Measurements from ENCODE around the gene RAVER1.

RAVER1 gene

GRCh38 chr19:10318807-10319682 lies 14.3 kb downstream of the RAVER1 start:
- no peak for DNase-seq (ENCODE audit: low spot score)

GRCh38 chr19:10317857-10318462 lies 15.4 kb downstream of the RAVER1 start:
- DNase-seq (ENCODE audit: low spot score) = no peak

DNA sequence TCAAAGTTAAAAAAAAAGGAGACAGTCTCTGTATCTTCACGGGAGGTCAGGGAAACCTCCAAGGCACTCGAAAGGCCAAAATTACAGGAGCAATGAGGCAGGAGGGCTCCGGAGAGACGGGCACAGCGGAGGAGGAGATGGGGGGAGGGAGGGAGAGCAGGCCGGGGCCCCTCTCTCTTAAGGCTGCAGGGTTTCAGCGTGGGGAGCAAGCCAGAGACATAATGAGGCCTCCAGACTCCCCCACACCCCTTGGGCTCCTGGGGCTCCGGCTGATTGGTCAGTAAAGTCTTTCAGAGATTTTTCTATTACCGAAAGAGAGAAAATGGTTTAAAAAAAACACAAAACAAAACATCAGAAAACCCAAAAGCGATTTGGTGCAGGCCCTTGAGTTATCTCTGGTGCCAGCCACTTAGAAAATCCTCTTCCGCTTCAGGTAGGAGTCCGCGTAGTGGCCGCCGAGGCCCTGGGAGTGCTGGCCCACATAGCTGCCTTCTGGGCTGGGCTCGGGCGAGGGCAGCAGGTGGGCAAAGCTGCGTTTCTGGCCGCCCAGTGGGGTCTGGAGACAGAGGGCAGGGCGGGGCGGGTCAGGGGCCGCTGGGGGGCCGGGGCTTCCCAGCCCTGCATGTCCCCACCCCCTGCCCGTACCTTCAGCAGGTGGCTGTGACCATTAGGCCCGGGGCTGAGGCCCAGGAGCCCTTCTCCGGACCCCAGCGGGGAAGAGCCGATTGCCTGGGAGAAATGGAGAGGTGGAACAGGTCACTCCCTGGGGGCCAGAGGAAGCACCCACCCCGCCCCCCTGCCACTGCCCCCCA lies 16.1 kb downstream of the RAVER1 start:
- DNase-seq (ENCODE audit: low spot score) = peak; percentile 18

GRCh38 chr19:10316229-10317044 lies 16.9 kb downstream of the RAVER1 start:
- DNase-seq (ENCODE audit: low spot score) = peak; percentile 27

DNA sequence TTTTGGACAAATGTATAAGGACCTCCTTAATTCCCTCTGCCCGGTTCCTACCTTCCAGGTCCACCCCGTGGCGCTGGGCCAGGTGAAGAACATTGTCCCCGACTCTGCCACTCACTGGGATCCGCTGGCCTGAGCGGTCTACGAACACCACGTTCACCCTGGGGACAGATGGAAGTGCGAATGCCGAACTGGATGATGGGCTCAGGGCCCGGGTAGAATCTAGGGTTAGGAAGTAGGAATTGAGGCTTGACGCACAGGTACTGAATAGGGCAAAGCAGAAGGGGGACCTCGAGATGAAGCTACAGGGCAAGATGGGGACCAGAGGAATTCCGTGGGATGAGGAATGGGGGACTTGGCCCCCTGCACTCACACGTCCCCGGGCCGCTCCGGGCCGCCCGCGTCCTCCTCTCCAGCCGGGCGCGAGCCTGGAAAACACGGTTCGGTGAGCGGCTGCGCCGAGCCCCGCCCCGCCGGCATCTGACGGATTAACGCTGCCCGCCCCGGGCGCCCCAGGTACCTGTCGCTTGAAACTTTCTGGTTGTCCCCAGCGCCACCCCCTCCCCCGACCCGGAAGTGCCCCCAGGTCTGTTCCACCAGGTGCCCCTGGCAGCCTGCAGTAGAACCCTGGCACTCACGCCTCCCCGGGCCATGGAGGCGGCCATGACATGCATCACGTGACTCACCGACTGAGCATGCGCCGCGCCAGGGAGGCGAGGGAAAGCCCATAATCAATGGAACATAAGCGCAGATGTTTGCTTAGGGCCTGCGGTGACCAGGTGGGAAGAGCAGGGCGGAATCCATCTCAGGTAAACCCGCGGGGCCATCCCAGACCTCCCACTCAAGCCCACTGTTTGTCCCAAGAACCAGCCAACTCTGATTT lies 17.8 kb downstream of the RAVER1 start, which contains the start of gene FDX2:
Gene FDX2, minus strand, starts transcription at position 681 of the 880 bp plus-strand sequence. Its CDS starts 19 bp downstream, at position 662.
- DNase-seq (ENCODE audit: low spot score) = peak; percentile 86

GRCh38 chr19:10309423-10309822 lies 23.9 kb downstream of the RAVER1 start, which contains the start of gene ZGLP1:
Gene ZGLP1 (minus strand): TSS chr19:10309815.
- no peak for DNase-seq (ENCODE audit: low spot score)

GRCh38 chr19:10306327-10306726 lies 27.0 kb downstream of the RAVER1 start:
- no peak for DNase-seq (ENCODE audit: low spot score)

GRCh38 chr19:10305139-10305806 lies 28.1 kb downstream of the RAVER1 start:
- DNase-seq (ENCODE audit: low spot score) = no peak

- DNase-seq (ENCODE audit: low spot score) = no peak
These were observed 33.5 kb downstream of the RAVER1 start for GRCh38 chr19:10299545-10300458.

DNA sequence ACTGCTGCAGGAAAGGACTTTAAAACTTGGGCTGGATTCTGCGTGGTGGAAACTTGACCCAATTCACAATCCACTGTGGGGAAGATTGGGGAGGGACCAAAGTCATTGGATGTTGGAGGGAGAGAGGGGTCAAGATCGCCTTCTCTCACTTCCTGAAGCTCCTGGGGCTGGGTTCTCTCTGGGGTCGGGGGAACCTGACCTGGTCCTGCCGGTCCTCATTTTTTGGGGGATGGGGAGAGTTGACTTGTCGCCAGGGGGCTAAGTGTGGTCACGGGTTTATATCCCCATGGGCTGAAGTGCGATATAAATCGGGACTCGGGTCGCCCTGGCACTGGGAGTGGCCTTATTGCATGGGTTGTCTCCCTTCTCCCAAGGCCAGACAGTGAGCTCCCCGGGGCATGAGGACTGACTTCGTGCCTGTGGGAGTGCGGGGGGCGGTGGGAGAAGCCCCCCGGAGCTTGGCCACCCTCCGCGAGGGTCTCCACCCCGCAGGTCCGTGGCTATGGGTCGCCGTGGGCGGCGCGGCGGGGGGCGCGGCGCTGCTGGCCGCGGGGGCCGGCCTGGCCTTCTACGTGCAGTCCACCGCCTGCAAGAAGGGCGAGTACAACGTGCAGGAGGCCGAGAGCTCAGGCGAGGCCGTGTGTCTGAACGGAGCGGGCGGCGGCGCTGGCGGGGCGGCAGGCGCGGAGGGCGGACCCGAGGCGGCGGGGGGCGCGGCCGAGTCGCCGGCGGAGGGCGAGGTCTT lies 37.3 kb downstream of the RAVER1 start:
- DNase-seq (ENCODE audit: low spot score) = no peak

DNA sequence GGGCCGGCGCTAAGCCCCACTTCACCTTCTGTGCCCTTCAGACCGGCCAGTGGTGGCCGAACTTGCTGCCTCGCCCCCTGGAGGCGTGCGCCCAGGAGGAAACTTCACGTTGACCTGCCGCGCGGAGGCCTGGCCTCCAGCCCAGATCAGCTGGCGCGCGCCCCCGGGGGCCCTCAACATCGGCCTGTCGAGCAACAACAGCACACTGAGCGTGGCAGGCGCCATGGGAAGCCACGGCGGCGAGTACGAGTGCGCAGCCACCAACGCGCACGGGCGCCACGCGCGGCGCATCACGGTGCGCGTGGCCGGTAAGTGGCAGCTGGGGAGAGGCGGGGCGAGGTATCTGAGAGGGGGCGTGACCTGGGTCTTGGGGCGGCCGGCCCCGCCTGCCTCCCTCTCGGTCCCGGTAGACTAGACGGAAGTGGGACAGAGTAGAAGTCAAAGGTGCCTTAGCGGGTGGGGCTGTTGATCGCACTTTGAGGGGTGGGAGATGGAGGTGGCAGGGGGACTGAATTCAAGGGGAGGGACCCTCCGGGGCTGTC lies 38.0 kb downstream of the RAVER1 start:
- no peak for DNase-seq (ENCODE audit: low spot score)

DNA sequence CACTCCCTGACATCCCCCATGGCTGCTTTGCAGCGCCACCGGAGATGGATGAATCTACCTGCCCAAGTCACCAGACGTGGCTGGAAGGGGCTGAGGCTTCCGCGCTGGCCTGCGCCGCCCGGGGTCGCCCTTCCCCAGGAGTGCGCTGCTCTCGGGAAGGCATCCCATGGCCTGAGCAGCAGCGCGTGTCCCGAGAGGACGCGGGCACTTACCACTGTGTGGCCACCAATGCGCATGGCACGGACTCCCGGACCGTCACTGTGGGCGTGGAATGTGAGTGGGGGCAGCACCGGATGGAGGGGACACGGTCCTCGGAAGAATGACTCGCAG lies 39.0 kb downstream of the RAVER1 start:
- DNase-seq (ENCODE audit: low spot score) = no peak

DNA sequence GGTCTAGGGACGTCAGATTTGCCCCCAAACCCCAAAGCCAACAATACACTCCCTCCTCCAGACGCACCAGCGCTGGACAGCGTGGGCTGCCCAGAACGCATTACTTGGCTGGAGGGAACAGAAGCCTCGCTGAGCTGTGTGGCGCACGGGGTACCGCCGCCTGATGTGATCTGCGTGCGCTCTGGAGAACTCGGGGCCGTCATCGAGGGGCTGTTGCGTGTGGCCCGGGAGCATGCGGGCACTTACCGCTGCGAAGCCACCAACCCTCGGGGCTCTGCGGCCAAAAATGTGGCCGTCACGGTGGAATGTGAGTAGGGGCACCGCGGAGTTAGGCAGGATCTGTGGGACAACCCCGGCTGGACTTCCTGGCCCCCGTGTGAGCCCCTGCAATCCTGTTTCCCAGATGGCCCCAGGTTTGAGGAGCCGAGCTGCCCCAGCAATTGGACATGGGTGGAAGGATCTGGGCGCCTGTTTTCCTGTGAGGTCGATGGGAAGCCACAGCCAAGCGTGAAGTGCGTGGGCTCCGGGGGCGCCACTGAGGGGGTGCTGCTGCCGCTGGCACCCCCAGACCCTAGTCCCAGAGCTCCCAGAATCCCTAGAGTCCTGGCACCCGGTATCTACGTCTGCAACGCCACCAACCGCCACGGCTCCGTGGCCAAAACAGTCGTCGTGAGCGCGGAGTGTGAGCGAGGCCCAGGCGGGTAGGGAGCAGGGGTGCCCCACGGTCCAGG lies 39.5 kb downstream of the RAVER1 start:
- DNase-seq (ENCODE audit: low spot score) = no peak

GRCh38 chr19:10292789-10293636 lies 40.3 kb downstream of the RAVER1 start:
- no peak for DNase-seq (ENCODE audit: low spot score)

DNA sequence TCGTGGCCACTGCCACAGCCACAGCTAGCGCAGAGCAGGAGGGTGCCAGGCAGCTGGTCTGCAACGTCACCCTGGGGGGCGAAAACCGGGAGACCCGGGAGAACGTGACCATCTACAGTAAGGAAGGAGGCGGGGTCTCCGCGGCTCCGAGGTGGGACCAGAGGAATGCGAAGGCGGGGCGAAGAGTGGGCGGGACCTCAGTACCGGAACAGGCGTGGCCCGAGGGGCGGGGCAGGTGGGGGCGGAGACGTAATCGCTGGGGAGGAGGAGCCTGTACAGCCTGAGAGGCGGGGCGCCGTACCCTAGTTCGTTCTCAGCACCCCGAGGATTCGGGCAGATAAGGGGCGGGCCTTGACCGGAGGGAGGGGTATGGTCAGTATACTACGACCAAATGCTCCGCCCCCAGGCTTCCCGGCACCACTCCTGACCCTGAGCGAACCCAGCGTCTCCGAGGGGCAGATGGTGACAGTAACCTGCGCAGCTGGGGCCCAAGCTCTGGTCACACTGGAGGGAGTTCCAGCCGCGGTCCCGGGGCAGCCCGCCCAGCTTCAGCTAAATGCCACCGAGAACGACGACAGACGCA lies 41.0 kb downstream of the RAVER1 start:
- DNase-seq (ENCODE audit: low spot score) = no peak
